HepG2 (cell line): ENCODE data around the gene C1GALT1. TPM values are rescaled to one million over a fixed set of nuclear protein-coding genes. Genes with fewer than 3 reads are reported as not detected.

Experiments used
- ATAC-seq: fragments of 200-7000 bp; cut with Tn5 transposase; 3 replicates; pipeline ENCODE4 v1.9.1; 2020; ENCODE audit warnings: mild to moderate bottlenecking, moderate library complexity
- BruUV-seq: library from RNA; stranded (reverse); fragments of 400-500 nt; replicated peaks from 2 replicates; lab custom pipeline; 2021; lab: Mats Ljungman, UMichigan
- CTCF ChIA-PET: fragments of 300-600 bp; formaldehyde crosslinking; extraction: SDS; loops from one replicate; lab custom pipeline; 2021; ENCODE audit warnings: low total read pairs, inconsistent platforms, low intra/inter-chr PET ratio; lab: Yijun Ruan, JAX
- POLR2A ChIA-PET: fragments of 350-600 bp; sonication (Branson Sonifier 250); formaldehyde crosslinking; loops from one replicate; lab custom pipeline; 2020; ENCODE audit warnings: antibody characterized with exemption, inconsistent platforms; lab: Yijun Ruan, JAX
- DNase-seq: peaks from one replicate; pipeline ENCODE4 v3.0.0-alpha.2; 2015; ENCODE audit warnings: low spot score
- FAIRE-seq: peaks from 3 replicates; lab custom pipeline; 2011; peaks lifted over from hg19 to GRCh38; lab: Jason Lieb, UNC
- H2AFZ ChIP-seq: one replicate; pipeline ENCODE4 v1.6.1; 2011; ENCODE audit warnings: low read length, inconsistent platforms
- H3K27ac ChIP-seq: fragments of 300-600 bp; 3 replicates; pipeline ENCODE4 v1.8.0; 2011; ENCODE audit warnings: mixed run types, mild to moderate bottlenecking, mixed read lengths, low read length, inconsistent platforms; ENCODE audit not compliant: insufficient read depth; ENCODE audit errors: extremely low read length
- H3K27me3 ChIP-seq, 2 experiments: fragments of 200-600 bp in 1 of 2; 2 replicates in 1 of 2; 3 replicates in 1 of 2; pipeline versions ENCODE4 v1.6.0 to v1.8.0; 2011; ENCODE audit warnings: low read length in 2 of 2, mild to moderate bottlenecking in 2 of 2, moderate library complexity in 2 of 2, inconsistent platforms in 1 of 2; ENCODE audit not compliant: insufficient read depth in 2 of 2, control insufficient read depth in 1 of 2
- H3K36me3 ChIP-seq, 2 experiments: fragments of 200-600 bp in 1 of 2; replicated peaks in 1 of 2; 2 replicates in 1 of 2; 3 replicates in 1 of 2; pipeline versions ENCODE4 v1.5.1 to v1.8.0; 2011; ENCODE audit warnings: low read length in 2 of 2, inconsistent platforms in 1 of 2; ENCODE audit not compliant: insufficient read depth in 2 of 2, control insufficient read depth in 1 of 2
- H3K4me1 ChIP-seq: 2 replicates; pipeline ENCODE4 v1.5.1; 2012; ENCODE audit warnings: low read length, inconsistent platforms; ENCODE audit not compliant: insufficient read depth
- H3K4me2 ChIP-seq: 2 replicates; pipeline ENCODE4 v1.6.0; 2011; ENCODE audit warnings: low read depth, low read length, inconsistent platforms
- H3K4me3 ChIP-seq, 3 experiments: fragments of 200-600 bp in 1 of 3; sonication (generic), shearing (Covaris generic) in 1 of 3; replicated peaks in 1 of 3; 2 replicates each; pipeline ENCODE4 v1.5.1; 2011 to 2016; ENCODE audit warnings: low read length in 3 of 3, inconsistent platforms in 2 of 3, low read depth in 2 of 3, mild to moderate bottlenecking in 2 of 3, control low read depth in 1 of 3, mixed read lengths in 1 of 3; ENCODE audit not compliant: insufficient read depth in 1 of 3
- H3K79me2 ChIP-seq: one replicate; pipeline ENCODE4 v1.6.1; 2011; ENCODE audit warnings: low read length, inconsistent platforms; ENCODE audit not compliant: insufficient read depth
- H3K9ac ChIP-seq: 2 replicates; pipeline ENCODE4 v1.6.0; 2011; ENCODE audit warnings: mild to moderate bottlenecking, low read depth, low read length, inconsistent platforms; ENCODE audit not compliant: insufficient read depth
- H3K9me3 ChIP-seq: 2 replicates; pipeline ENCODE4 v1.5.1; 2012; ENCODE audit warnings: mild to moderate bottlenecking, low read length
- H4K20me1 ChIP-seq: 2 replicates; pipeline ENCODE4 v1.6.0; 2011; ENCODE audit warnings: inconsistent platforms, mild to moderate bottlenecking, low read length, moderate library complexity; ENCODE audit not compliant: insufficient read depth
- AKNA ChIP-seq: sonication (generic); formaldehyde crosslinking; IDR thresholded peaks from 2 replicates; pipeline ENCODE4 v1.4.0; 2020; ENCODE audit warnings: missing genetic modification reagents, borderline replicate concordance
- ARID2 ChIP-seq: sonication (generic); formaldehyde crosslinking; IDR thresholded peaks from 2 replicates; pipeline ENCODE4 v1.8.1; 2022; ENCODE audit warnings: mild to moderate bottlenecking, missing genetic modification reagents, borderline replicate concordance
- ATM ChIP-seq: fragments of 450-650 bp; IDR thresholded peaks from 2 replicates; pipeline ENCODE4 v1.7.1; 2017; ENCODE audit warnings: mild to moderate bottlenecking, borderline replicate concordance
- DNMT3B ChIP-seq: conservative IDR thresholded peaks from 2 replicates; pipeline ENCODE4 v1.6.1; 2016; ENCODE audit warnings: missing biosample characterization, control low read depth
- JDP2 ChIP-seq: sonication (generic); formaldehyde crosslinking; IDR thresholded peaks from 2 replicates; pipeline ENCODE4 v1.8.1; 2022; ENCODE audit warnings: missing genetic modification reagents, borderline replicate concordance
- MXD4 ChIP-seq: IDR thresholded peaks from 2 replicates; pipeline ENCODE4 v1.6.1; 2016; ENCODE audit warnings: mild to moderate bottlenecking, missing biosample characterization, missing genetic modification reagents
- RFX1 ChIP-seq: fragments of 450-650 bp; IDR thresholded peaks from 2 replicates; pipeline ENCODE4 v1.6.1; 2017
- SIX1 ChIP-seq: sonication (generic); formaldehyde crosslinking; IDR thresholded peaks from 2 replicates; pipeline ENCODE4 v1.4.0; 2020; ENCODE audit warnings: missing genetic modification reagents, borderline replicate concordance
- SMARCE1 ChIP-seq: fragments of 450-650 bp; IDR thresholded peaks from 2 replicates; pipeline ENCODE4 v1.6.1; 2017; ENCODE audit warnings: borderline replicate concordance
- ZBTB8A ChIP-seq: sonication (generic); formaldehyde crosslinking; IDR thresholded peaks from 2 replicates; pipeline ENCODE4 v1.4.0; 2020; ENCODE audit warnings: mild to moderate bottlenecking, low read depth, missing genetic modification reagents, borderline replicate concordance
- ZFP41 ChIP-seq: sonication (generic); formaldehyde crosslinking; IDR thresholded peaks from 2 replicates; pipeline ENCODE4 v1.4.0; 2020; ENCODE audit warnings: mild to moderate bottlenecking, missing genetic modification reagents, borderline replicate concordance
- ZMYM4 ChIP-seq: sonication (generic); formaldehyde crosslinking; IDR thresholded peaks from 2 replicates; pipeline ENCODE4 v1.8.1; 2023; ENCODE audit warnings: mild to moderate bottlenecking, missing genetic modification reagents
- ZNF253 ChIP-seq: sonication (generic); formaldehyde crosslinking; IDR thresholded peaks from 2 replicates; pipeline ENCODE4 v1.8.0; 2022; ENCODE audit warnings: mild to moderate bottlenecking, missing genetic modification reagents, borderline replicate concordance
- ZNF274 ChIP-seq: sonication (generic); formaldehyde crosslinking; IDR thresholded peaks from 2 replicates; pipeline ENCODE4 v1.5.1; 2020; ENCODE audit warnings: mild to moderate bottlenecking, missing genetic modification reagents
- ZNF362 ChIP-seq: sonication (generic); formaldehyde crosslinking; IDR thresholded peaks from 2 replicates; pipeline ENCODE4 v1.4.0; 2020; ENCODE audit warnings: missing genetic modification reagents, mild to moderate bottlenecking, borderline replicate concordance
- ZNF615 ChIP-seq: sonication (generic); formaldehyde crosslinking; IDR thresholded peaks from 2 replicates; pipeline ENCODE4 v1.5.0; 2020; ENCODE audit warnings: mild to moderate bottlenecking, missing genetic modification reagents, borderline replicate concordance
- WGBS: methylation state at CpG from one replicate; pipeline ENCODE4 v1.1.6; 2017; ENCODE audit warnings: low lambda C conversion rate; 5-methylcytosine and 5-hydroxymethylcytosine counted together
- in situ Hi-C: cut with HindIII; loops from 2 replicates; pipeline ENCODE4 v1.10.0; 2017; ENCODE audit warnings: low pct_unique_long_range_greater_than_20kb; ENCODE audit not compliant: extremely low pct_ligation_motif_present
- intact Hi-C: fragments of 100-400 bp; cut with micrococcal nuclease; formaldehyde crosslinking; loops from one replicate; pipeline ENCODE4 v1.10.0; 2022; ENCODE audit not compliant: unreplicated experiment
- polyA plus RNA-seq, 8 experiments: library from polyadenylated mRNA; depleted of rRNA in 3 of 8; stranded (reverse) in 7 of 8; unstranded in 1 of 8; fragments of >200 nt; fragmentation: Illumina TruSeq in 4 of 8; extraction: Trizol in 4 of 8; gene quantifications; 2 replicates each; pipeline versions ENCODE4 v1.2.1 to v1.2.3, GENCODE V29; 2011 to 2016; ENCODE audit warnings: low read depth in 4 of 8, missing spikeins in 1 of 8, mixed read lengths in 1 of 8; ENCODE audit not compliant: insufficient read depth in 1 of 8
- total RNA-seq, 5 experiments: library from RNA; depleted of rRNA; stranded (reverse); fragments of >200 nt; fragmentation: Illumina TruSeq; extraction: Trizol; gene quantifications; 2 replicates each; pipeline ENCODE4 v1.2.3, GENCODE V29; 2016; ENCODE audit warnings: low read depth in 1 of 5

The C1GALT1 gene
- total and polyA plus RNA-seq, 2 of the 13 experiments (the other 11 are each of a cell fraction or from before 2014, with no cell fraction given): 57.1 to 65.9 TPM

- Histone ChIP-seq H3K79me2 (no peaks in the 10 kb centered on the region), H3K9me3 (no peaks in the 10 kb centered on the region), H2AFZ (no peak overlapping the region), H3K27me3 (no peaks in the 10 kb centered on the region), H3K4me2 (no peak overlapping the region), H3K4me1 (no peaks in the 10 kb centered on the region), H3K9ac (no peak overlapping the region), H3K4me3 (no peak overlapping the region), H4K20me1 (no peaks in the 10 kb centered on the region; the same call in 1 of the 2 replicates), H3K27ac (no peak overlapping the region), H3K36me3 (peaks cover 9 to 43% of the 10 kb centered on the region in 2 experiments)
- WGBS: 98% methylated on average over 1 of the region's 1 CpG
- FAIRE-seq (no peak), ATAC-seq (no peak), DNase-seq (no peak)
- intact Hi-C loops (no loop called here), in situ Hi-C loops (no loop called here)
- BruUV-seq: no TSS peak
- CTCF ChIA-PET: no interaction called here
- TF ChIP-seq DNMT3B (CRISPR knock-in tag): no peak
- TF ChIP-seq ZFP41 (CRISPR knock-in tag): no peak
- TF ChIP-seq ZNF274 (CRISPR knock-in tag): no peak
- TF ChIP-seq ZNF253 (CRISPR knock-in tag): no peak
- TF ChIP-seq ZBTB8A (CRISPR knock-in tag): no peak
- TF ChIP-seq ZNF362 (CRISPR knock-in tag): no peak
- TF ChIP-seq ZNF615 (CRISPR knock-in tag): no peak
- TF ChIP-seq ATM: no peak
- no peak for TF ChIP-seq SIX1
- TF ChIP-seq AKNA (CRISPR knock-in tag): no peak
- TF ChIP-seq SMARCE1: no peak
- no peak for TF ChIP-seq MXD4
- no peak for TF ChIP-seq JDP2 (CRISPR knock-in tag)
- no peak for TF ChIP-seq RFX1
- TF ChIP-seq ARID2 (CRISPR knock-in tag): no peak
- TF ChIP-seq ZMYM4 (CRISPR knock-in tag): no peak
- POLR2A ChIA-PET: no interaction called here
Observed at GRCh38 chr7:7247658-7248057, 65.3 kb downstream of the C1GALT1 start.
